Mucosa of descending colon (tissue), 3 donors: ENCODE measurements around the gene UBE2L5. TPM values are rescaled to one million over a fixed set of nuclear protein-coding genes. Genes with fewer than 3 reads are reported as not detected.
"Not testable (repeated sequence)": the region's sequence is repeated elsewhere in the genome, so short reads cannot be mapped to it uniquely, and the experiment has no call there.

ENCODE experiments used
- ATAC-seq: fragments of 200-7000 bp; cut with Tn5 transposase; one replicate; pipeline ENCODE4 v1.9.1; 2020; ENCODE audit warnings: mild to moderate bottlenecking, moderate library complexity
- DNase-seq, 3 donors: peaks; one replicate each; pipeline ENCODE4 v3.0.0-alpha.2; 2020
- H3K36me3 ChIP-seq: fragments of 200-600 bp; one replicate; pipeline ENCODE4 v1.8.0; 2021; ENCODE audit warnings: low read depth, mild to moderate bottlenecking
- H3K4me1 ChIP-seq: fragments of 200-600 bp; one replicate; pipeline ENCODE4 v1.8.0; 2021; ENCODE audit warnings: low read depth, mild to moderate bottlenecking
- H3K4me3 ChIP-seq: fragments of 200-600 bp; one replicate; pipeline ENCODE4 v1.8.0; 2021; ENCODE audit warnings: mild to moderate bottlenecking
- H3K9me3 ChIP-seq: fragments of 200-600 bp; one replicate; pipeline ENCODE4 v1.8.0; 2021; ENCODE audit warnings: mild to moderate bottlenecking
- intact Hi-C, 2 donors: fragments of 100-400 bp; cut with DNase I in 1 of 2; cut with micrococcal nuclease in 1 of 2; formaldehyde crosslinking; loops; one replicate each; pipeline versions ENCODE4 v1.11.0 to v1.11.1; 2022; cut with DNase I, micrococcal nuclease
- total RNA-seq, 3 donors: library from RNA; stranded (reverse); fragmentation: NEBNext Ultra II Directional in 2 of 3; extraction: Animal tissue kit (Norgen Biotek cat#: 25700) in 2 of 3; gene quantifications; one replicate each; pipeline versions ENCODE4 v1.2.1 to v1.2.4, GENCODE V29; 2021 to 2023
- TF ChIP-seq, protein P1 (sequence below): fragments of 200-600 bp; IDR thresholded peaks from one replicate; pipeline ENCODE4 v1.8.0; 2022; ENCODE audit warnings: antibody characterized with exemption, mild to moderate bottlenecking
- donor health status: DM: no; HTN: no; CAD: no; lungs with moderate emphysema.
- donor health status: DM: no; HTN: no; CAD: no.
- donor health status: DM: no; HTN: yes; CAD: no.

The UBE2L5 gene
- total RNA-seq, 3 donors from 2014 or later, result not detected

DNA sequence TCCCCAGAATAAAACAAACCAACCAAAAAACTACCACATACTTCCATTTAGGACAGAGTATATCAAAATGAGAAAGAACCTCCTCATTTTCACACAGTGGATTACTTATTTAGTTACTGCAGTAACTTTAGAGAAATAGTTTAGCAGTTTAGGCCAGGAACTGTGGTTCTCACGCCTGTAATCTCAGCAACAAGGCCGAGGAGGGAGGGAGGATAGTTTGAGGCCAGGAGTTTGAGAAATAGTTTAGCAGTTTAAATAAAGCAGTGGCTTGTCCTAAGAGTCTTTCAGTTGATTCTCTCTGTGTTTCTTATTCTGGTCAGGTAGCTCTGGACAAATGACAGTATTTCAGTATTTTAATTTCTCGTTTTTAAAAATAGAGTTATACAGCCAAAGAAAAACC lies 34.0 kb downstream of the UBE2L5 start:
- ATAC-seq, result no peak
- H3K4me1 ChIP-seq, result no peaks in the 10 kb centered on the region
- no peaks in the 10 kb centered on the region for H3K36me3 ChIP-seq
- TF ChIP-seq, protein P1, sequence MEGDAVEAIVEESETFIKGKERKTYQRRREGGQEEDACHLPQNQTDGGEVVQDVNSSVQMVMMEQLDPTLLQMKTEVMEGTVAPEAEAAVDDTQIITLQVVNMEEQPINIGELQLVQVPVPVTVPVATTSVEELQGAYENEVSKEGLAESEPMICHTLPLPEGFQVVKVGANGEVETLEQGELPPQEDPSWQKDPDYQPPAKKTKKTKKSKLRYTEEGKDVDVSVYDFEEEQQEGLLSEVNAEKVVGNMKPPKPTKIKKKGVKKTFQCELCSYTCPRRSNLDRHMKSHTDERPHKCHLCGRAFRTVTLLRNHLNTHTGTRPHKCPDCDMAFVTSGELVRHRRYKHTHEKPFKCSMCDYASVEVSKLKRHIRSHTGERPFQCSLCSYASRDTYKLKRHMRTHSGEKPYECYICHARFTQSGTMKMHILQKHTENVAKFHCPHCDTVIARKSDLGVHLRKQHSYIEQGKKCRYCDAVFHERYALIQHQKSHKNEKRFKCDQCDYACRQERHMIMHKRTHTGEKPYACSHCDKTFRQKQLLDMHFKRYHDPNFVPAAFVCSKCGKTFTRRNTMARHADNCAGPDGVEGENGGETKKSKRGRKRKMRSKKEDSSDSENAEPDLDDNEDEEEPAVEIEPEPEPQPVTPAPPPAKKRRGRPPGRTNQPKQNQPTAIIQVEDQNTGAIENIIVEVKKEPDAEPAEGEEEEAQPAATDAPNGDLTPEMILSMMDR, result no peak
- intact Hi-C loops, result no loop called here
- DNase-seq, result no peak
- H3K9me3 ChIP-seq, result no peaks in the 10 kb centered on the region
- H3K4me3 ChIP-seq, result no peak overlapping the region

DNA sequence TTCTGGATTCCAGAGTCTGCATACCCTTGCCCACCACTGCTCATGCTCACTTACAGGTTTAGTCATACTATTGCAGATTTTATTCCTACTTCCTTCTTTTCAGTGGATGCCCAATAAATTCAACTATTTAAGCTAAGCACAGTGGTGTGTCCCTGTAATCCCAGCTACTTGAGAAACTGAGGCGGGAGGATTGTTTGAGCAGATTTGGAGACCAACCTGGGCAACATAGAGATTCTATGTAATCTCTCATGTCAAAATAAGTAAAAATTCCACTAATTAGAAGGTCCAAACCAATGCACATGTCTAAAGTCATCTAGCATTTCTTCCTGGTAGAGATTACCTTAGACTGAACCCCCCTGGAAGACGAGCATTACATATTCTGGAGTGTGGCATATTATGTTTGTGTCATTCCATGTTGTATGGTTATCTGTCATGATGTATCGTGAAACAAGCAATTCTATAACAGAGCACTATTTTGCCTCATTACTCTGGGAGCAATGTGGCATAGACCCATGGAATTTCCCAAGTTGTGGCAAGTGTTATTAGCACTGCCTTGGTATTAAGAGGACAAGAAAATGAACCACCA lies 35.1 kb downstream of the UBE2L5 start:
- TF ChIP-seq, protein P1, result no peak
- DNase-seq (no peak), ATAC-seq (no peak)
- Histone ChIP-seq H3K4me3 (no peak overlapping the region), H3K4me1 (no peaks in the 10 kb centered on the region), H3K36me3 (no peaks in the 10 kb centered on the region), H3K9me3 (no peaks in the 10 kb centered on the region)
- intact Hi-C loops, result no loop called here

DNA sequence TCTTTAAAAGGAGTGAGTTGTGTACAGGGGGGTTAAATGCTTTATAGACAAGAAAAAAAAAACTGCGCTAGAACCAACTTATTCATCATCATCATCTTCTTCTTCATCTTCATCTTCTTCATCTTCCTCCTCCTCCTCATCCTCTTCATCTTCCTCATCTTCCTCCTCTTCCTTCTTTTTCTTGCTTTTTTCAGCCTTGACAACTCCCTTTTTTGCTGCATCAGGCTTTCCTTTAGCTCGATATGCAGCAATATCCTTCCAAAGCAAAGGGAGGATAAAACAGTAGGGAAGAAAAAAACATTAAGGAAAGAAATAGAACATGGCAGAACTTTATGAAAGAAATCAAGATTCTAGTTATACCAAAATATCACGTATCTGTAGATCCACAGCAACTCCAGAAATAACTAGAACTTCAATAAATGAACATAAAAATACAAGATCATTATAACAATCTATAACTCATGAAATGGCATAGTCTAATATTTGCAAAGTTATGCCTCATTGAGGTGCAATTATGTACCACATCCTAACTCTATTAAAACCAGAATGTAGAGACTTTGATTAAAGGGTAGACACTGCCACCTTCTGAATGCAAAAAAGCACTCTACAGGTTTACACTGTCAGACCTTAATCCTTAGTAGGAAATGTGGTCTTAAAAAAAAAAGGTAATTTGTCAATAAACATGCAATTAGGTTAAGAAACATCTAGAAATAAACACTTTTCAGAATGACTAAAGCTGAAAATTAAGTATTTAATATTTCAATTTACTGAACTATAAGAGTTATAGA lies 39.2 kb downstream of the UBE2L5 start:
- intact Hi-C loops, result loop anchor here in 1 of 2 donors (10.0 kb wide), 1 partner anchor 113 kb away; no protein-coding TSS in a partner anchor
- not testable (repeated sequence) for DNase-seq, H3K9me3 ChIP-seq, ATAC-seq, H3K36me3 ChIP-seq, H3K4me3 ChIP-seq
- peaks cover 14% of the 10 kb centered on the region for H3K4me1 ChIP-seq

DNA sequence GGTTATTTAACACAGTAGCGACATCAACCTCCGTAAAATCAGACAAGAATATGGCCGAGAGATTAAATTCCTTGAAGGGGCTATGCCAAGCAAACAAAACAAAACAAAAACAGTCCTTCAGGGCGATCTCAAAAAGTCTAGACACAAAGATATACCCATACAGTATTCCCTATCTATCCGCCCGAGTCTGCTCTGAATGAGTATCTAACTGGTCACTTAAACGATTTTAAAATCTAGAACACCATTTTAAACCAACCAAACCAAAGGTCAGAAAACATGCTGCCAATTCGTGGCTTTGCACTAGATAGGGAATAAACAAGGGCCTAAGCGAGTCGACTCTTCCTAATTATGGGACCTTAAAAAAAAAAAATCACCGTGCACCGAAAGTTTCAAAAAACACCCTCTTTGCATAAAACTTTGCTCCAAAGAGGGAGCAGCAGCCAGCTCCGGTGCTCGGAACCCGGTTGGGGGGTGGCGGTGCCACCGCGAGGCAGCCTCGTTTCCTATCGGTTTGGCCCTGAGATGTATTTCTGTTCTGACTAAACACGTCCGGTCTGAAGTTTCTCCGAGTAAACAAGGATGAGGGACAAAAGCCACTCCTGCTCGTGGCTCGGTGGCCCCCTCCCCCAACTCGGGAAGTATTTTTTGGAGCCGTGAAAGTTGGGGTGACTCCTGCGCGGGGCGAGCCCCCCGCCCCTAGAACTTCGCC lies 41.6 kb downstream of the UBE2L5 start:
- TF ChIP-seq, protein P1, result no peak
- Histone ChIP-seq H3K4me3 (peak overlapping the region; percentile 27), H3K9me3 (no peaks in the 10 kb centered on the region), H3K4me1 (peaks cover 16% of the 10 kb centered on the region), H3K36me3 (no peaks in the 10 kb centered on the region)
- ATAC-seq, result peak; percentile 50
- intact Hi-C loops, result loop anchor here in 1 of 2 donors (10.0 kb wide), 1 partner anchor 111 kb away; no protein-coding TSS in a partner anchor
- peak in 2 of 3 donors; percentile 74 to 79 for DNase-seq

DNA sequence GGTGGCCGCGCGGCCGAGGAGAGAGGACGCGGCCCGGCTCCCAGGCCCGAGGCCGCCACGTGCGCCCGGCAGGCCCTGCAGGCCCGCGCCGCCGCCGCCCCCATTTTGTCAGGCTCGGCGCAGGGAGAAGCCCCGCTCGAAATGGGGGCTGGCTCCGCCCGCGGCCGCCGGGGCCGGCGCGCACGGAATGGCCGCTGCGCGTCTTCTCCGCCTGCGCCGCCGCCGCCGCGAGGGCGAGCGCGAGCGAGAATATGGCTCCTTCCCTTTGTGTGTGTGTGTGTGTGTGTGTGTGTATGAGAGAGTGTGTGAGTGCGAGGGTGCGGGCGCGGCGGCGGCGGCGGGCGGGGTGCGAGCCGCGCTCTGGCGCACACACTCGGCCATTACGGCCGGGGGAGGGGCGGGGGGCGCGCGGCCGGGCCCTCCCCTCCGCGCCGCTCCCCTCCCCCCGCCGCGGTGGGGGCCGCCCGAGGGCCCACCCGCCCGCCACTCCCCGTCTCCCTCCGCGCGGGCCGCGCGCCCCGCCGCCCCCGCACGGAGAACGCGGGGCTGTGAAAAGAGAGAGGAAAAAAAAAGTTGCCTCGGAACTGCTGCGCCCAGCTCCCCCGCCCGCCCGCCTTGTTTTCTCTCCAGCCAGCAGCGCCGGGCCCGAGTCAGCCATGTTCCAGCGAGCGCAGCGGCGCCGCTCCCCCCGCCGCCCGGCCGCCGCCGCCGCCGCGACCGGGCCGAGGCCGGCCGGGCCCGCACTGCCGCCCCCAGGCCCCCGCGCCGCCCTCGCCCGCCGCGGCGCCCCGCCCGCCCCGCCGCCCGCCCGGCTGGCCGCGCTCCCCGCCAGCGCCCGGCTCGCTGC lies 42.4 kb downstream of the UBE2L5 start:
- H3K9me3 ChIP-seq, result no peaks in the 10 kb centered on the region
- ATAC-seq (peak; percentile 81), DNase-seq (peak; percentile 83 to 86 (median 84))
- peak overlapping the region; percentile 27 for H3K4me3 ChIP-seq
- peaks cover 16% of the 10 kb centered on the region for H3K4me1 ChIP-seq
- intact Hi-C loops, result loop anchor here in 1 of 2 donors (10.0 kb wide), 1 partner anchor 110 kb away; no protein-coding TSS in a partner anchor
- TF ChIP-seq, protein P1, result no peak
- H3K36me3 ChIP-seq, result no peaks in the 10 kb centered on the region
